ENCODE data around the gene DMRT3.

- TF ChIP-seq SIN3A (IDR thresholded peaks at IDR 0.05; ENCODE audit: borderline replicate concordance, insufficient read depth, low read length) (no peak), TAF1 (IDR thresholded peaks at IDR 0.05; ENCODE audit: borderline replicate concordance, insufficient read depth, low read length) (no peak), POLR2AphosphoS5 (IDR thresholded peaks at IDR 0.05; ENCODE audit: low read depth, low read length) (no peak)
- TF ChIP-seq, protein P1, sequence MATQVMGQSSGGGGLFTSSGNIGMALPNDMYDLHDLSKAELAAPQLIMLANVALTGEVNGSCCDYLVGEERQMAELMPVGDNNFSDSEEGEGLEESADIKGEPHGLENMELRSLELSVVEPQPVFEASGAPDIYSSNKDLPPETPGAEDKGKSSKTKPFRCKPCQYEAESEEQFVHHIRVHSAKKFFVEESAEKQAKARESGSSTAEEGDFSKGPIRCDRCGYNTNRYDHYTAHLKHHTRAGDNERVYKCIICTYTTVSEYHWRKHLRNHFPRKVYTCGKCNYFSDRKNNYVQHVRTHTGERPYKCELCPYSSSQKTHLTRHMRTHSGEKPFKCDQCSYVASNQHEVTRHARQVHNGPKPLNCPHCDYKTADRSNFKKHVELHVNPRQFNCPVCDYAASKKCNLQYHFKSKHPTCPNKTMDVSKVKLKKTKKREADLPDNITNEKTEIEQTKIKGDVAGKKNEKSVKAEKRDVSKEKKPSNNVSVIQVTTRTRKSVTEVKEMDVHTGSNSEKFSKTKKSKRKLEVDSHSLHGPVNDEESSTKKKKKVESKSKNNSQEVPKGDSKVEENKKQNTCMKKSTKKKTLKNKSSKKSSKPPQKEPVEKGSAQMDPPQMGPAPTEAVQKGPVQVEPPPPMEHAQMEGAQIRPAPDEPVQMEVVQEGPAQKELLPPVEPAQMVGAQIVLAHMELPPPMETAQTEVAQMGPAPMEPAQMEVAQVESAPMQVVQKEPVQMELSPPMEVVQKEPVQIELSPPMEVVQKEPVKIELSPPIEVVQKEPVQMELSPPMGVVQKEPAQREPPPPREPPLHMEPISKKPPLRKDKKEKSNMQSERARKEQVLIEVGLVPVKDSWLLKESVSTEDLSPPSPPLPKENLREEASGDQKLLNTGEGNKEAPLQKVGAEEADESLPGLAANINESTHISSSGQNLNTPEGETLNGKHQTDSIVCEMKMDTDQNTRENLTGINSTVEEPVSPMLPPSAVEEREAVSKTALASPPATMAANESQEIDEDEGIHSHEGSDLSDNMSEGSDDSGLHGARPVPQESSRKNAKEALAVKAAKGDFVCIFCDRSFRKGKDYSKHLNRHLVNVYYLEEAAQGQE (IDR thresholded peaks at IDR 0.05; ENCODE audit: insufficient read depth in 1 of 2, low read depth in 2 of 2, low read length in 2 of 2): no peak
These were observed 33.5 kb upstream of the DMRT3 start for GRCh38 chr9:942805-943580.
